Adrenal gland (tissue), 12 donors: ENCODE results near the gene FNDC11. TPM values are rescaled to one million over a fixed set of nuclear protein-coding genes. Genes with fewer than 3 reads are reported as not detected.

Experiments used
- DNase-seq, 7 donors: peaks; one replicate each; pipeline ENCODE4 v3.0.0-alpha.2; 2019 to 2020
- H3K27ac ChIP-seq, 5 donors: fragments of 200-600 bp; sonication (generic) in 4 of 5; 1 replicate in 3 of 5; 2 replicates in 2 of 5; pipeline versions ENCODE4 v1.5.1 to v1.8.0; 2016 to 2020; ENCODE audit warnings: mild to moderate bottlenecking in 1 of 5
- H3K27me3 ChIP-seq: fragments of 200-600 bp; 2 replicates; pipeline ENCODE4 v1.8.0; 2021
- H3K36me3 ChIP-seq, 2 donors: fragments of 200-600 bp; replicated peaks in 1 of 2; 1 replicate in 1 of 2; 2 replicates in 1 of 2; pipeline versions ENCODE4 v1.5.1 to v1.8.0; 2018 to 2022
- H3K4me1 ChIP-seq, 2 donors: fragments of 200-600 bp; replicated peaks in 1 of 2; 1 replicate in 1 of 2; 2 replicates in 1 of 2; pipeline versions ENCODE4 v1.5.1 to v1.8.0; 2018 to 2021
- H3K4me3 ChIP-seq, 4 donors: fragments of 200-600 bp; sonication (generic) in 3 of 4; one replicate each; pipeline ENCODE4 v1.5.1; 2016 to 2018
- H3K9me3 ChIP-seq, 3 donors: fragments of 200-600 bp; sonication (generic) in 1 of 3; replicated peaks in 1 of 3; 1 replicate in 2 of 3; 2 replicates in 1 of 3; pipeline versions ENCODE4 v1.5.1 to v1.8.0; 2016 to 2021
- CTCF ChIP-seq, 6 experiments: fragments of 450-650 bp in 4 of 6; fragments of 200-600 bp in 2 of 6; sonication (generic) in 1 of 6; IDR thresholded peaks; 1 replicate in 5 of 6; 2 replicates in 1 of 6; pipeline versions ENCODE4 v1.5.1 to v1.8.0; 2016 to 2021; ENCODE audit warnings: antibody characterized with exemption in 6 of 6, mild to moderate bottlenecking in 2 of 6, moderate library complexity in 1 of 6
- POLR2A ChIP-seq, 2 donors: fragments of 450-650 bp; IDR thresholded peaks; one replicate each; pipeline ENCODE4 v1.6.1; 2017; ENCODE audit warnings: antibody characterized with exemption in 2 of 2, mild to moderate bottlenecking in 2 of 2, moderate library complexity in 1 of 2
- WGBS, 4 donors: extraction: QIAGEN DNeasy Blood & Tissue Kit in 2 of 4; methylation state at CpG; one replicate each; pipeline versions ENCODE4 v1.1.5 to v1.1.7; 2013 to 2017; 5-methylcytosine and 5-hydroxymethylcytosine counted together
- intact Hi-C, 2 donors: fragments of 100-400 bp; cut with DNase I; formaldehyde crosslinking; loops; one replicate each; pipeline versions ENCODE4 v1.14.1 to v1.15.0; 2022 to 2023
- polyA plus RNA-seq, 3 donors: library from polyadenylated mRNA; stranded (reverse); fragments of 200-250 nt in 2 of 3; fragments of 350-450 nt in 1 of 3; fragmentation: Illumina TruSeq in 1 of 3; extraction: RNeasy Lipid Tissue Mini Kit (QIAGEN cat#74804) in 1 of 3; gene quantifications; one replicate each; pipeline ENCODE4 v1.2.3, GENCODE V29; 2013 to 2014
- total RNA-seq, 9 donors: library from RNA; depleted of rRNA in 4 of 9; stranded (reverse); fragments of >200 nt in 4 of 9; fragments of 120-200 nt in 1 of 9; fragmentation: NEBNext Ultra II Directional in 1 of 9; extraction: Animal tissue kit (Norgen Biotek cat#: 25700) in 1 of 9; gene quantifications; one replicate each; pipeline versions ENCODE4 v1.1.0 to v1.2.4, GENCODE V29; 2013 to 2023
- donor health status: healthy with polysubstance abuse.
- donor health status: Bipolar disorder and iron deficiency.
- donor health status: DM: yes; HTN: yes; CAD: no.
- donor health status: DM: no; HTN: no; CAD: no.
- donor health status: DM: no; HTN: no; CAD: no.
- donor health status: DM: yes; HTN: yes; CAD: no.

FNDC11 gene
- total and polyA plus RNA-seq, 12 donors = 0.20 to 0.83 (median 0.43) TPM; not detected in 4

GRCh38 chr20:63517376-63518309 is 36.3 kb upstream of the FNDC11 start:
- intact Hi-C loops = no loop called here
- Histone ChIP-seq H3K4me1 (peaks cover 0 to 21% of the 10 kb centered on the region in 2 donors), H3K27ac (no peak overlapping the region), H3K27me3 (no peaks in the 10 kb centered on the region), H3K36me3 (no peaks in the 10 kb centered on the region), H3K9me3 (no peaks in the 10 kb centered on the region), H3K4me3 (no peak overlapping the region)
- DNase-seq = no peak
- TF ChIP-seq POLR2A (IDR thresholded peaks at IDR 0.05) (no peak), CTCF (IDR thresholded peaks at IDR 0.05) (no peak)
- 86 to 91% (median 88%) methylated on average over 16 to 32 of the region's 32 CpGs for WGBS, 4 donors

GRCh38 chr20:63518351-63518861 is 35.6 kb upstream of the FNDC11 start:
- TF ChIP-seq CTCF (IDR thresholded peaks at IDR 0.05) = no peak
- no peak for TF ChIP-seq POLR2A (IDR thresholded peaks at IDR 0.05)
- no peaks in the 10 kb centered on the region for H3K36me3 ChIP-seq
- WGBS, 4 donors = 63 to 76% (median 68%) methylated on average over 8 to 20 of the region's 20 CpGs
- intact Hi-C loops = no loop called here
- H3K4me3 ChIP-seq = no peak overlapping the region
- H3K27ac ChIP-seq = no peak overlapping the region
- H3K4me1 ChIP-seq = peaks cover 0 to 21% of the 10 kb centered on the region in 2 donors
- no peak for DNase-seq
- H3K9me3 ChIP-seq = no peaks in the 10 kb centered on the region
- no peaks in the 10 kb centered on the region for H3K27me3 ChIP-seq

- Histone ChIP-seq H3K4me3 (peak overlapping the region in 1 of 4 donors; percentile 97), H3K9me3 (no peaks in the 10 kb centered on the region), H3K36me3 (no peaks in the 10 kb centered on the region), H3K4me1 (peaks cover 0 to 21% of the 10 kb centered on the region in 2 donors), H3K27ac (no peak overlapping the region), H3K27me3 (no peaks in the 10 kb centered on the region)
- DNase-seq = peak in 1 of 7 donors; percentile 28
- intact Hi-C loops = no loop called here
- TF ChIP-seq CTCF (IDR thresholded peaks at IDR 0.05) = no peak
- TF ChIP-seq POLR2A (IDR thresholded peaks at IDR 0.05) = no peak
- 60 to 72% (median 63%) methylated on average over 23 to 32 of the region's 32 CpGs for WGBS, 4 donors
Measured at GRCh38 chr20:63518946-63519667, 34.9 kb upstream of the FNDC11 start.
